Iris pigment epithelial cell (primary cell): Measurements from ENCODE around the gene NEURL4.
"Not testable (repeated sequence)": the region's sequence is repeated elsewhere in the genome, so short reads cannot be mapped to it uniquely, and the experiment has no call there.

Experiments
- DNase-seq: peaks from one replicate; pipeline ENCODE4 v3.0.0-alpha.2; 2011; ENCODE audit warnings: low read depth

The NEURL4 gene

GRCh38 chr17:7328840-7329373 lies at the start of gene NEURL4:
NEURL4 (minus strand) TSS chr17:7329335; CDS start chr17:7329312, 23 bp downstream.
- no peak for DNase-seq

DNA sequence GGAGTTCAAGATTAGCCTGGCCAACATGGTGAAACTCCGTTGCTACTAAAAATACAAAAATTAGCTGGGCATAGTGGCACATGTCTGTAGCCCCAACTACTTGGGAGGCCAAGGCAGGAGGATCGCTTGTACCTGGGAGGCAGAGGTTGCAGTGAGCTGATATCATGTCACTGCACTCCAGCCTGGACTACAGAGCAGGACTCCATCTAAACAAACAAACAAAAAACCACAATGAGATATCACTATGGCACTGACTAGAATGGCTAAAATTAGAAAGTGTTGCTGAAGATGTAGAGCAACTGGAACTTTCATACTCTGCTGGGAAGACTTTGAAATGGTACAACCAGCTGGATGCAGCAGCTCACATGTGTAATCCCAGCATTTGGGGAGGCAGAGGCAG lies 45.2 kb upstream of the NEURL4 start:
- DNase-seq = no peak

- no peak for DNase-seq
Observed at GRCh38 chr17:7370853-7371252, 41.7 kb upstream of the NEURL4 start.

GRCh38 chr17:7369825-7370224 lies 40.7 kb upstream of the NEURL4 start:
- no peak for DNase-seq

GRCh38 chr17:7368599-7368994 lies 39.5 kb upstream of the NEURL4 start:
- DNase-seq = not testable (repeated sequence)

DNA sequence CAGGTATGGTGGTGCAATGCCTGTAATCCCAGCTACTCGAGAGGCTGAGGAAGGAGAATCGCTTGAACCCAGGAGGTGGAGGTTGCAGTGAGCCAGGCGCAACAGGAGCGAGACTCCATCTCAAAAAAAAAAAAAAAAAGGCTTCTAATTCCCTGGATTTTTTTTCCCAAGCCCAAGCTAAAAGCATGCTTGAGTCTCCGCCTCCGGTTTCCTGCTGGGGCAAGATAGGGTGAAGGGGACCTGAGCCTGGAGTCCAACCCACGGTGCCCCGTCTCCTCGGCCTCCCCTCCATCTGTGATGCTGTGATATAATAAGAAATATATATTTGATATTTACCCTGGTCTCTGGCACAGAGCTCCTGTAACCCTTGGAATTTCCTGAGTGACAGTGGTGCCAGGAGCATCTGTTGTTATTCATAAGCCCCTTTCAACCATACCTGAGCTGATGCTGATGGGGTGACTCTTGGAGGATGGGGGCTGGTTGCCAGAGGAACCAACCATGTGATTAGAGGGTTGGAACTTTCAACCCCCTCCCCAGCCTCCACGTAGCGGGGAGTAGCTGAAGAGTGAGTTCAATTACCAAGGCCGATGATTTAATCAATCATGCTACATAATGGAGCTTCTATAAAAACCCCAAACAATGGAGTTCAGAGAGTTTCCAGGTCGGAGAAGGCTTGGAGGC lies 38.9 kb upstream of the NEURL4 start:
- no peak for DNase-seq

DNA sequence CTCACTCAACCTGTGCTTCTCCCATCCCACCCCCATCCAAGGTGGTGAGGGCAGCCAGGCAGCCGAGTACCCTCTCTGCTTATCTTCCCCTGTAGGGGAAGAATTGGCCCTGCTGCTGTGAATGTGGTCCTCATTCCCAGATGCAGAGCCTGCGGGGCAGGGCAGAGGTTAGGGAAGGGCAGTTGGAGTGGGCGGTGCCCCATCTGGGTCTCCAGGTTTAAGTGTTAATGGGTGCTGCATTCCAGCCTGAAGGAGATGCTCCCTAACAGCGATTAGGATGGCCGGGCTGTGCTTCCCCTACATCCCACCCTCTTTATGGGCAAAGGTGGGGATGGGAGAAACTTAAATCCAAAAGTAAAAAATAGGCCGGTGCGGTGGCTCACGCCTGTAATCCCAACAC lies 37.9 kb upstream of the NEURL4 start:
- DNase-seq = no peak

DNA sequence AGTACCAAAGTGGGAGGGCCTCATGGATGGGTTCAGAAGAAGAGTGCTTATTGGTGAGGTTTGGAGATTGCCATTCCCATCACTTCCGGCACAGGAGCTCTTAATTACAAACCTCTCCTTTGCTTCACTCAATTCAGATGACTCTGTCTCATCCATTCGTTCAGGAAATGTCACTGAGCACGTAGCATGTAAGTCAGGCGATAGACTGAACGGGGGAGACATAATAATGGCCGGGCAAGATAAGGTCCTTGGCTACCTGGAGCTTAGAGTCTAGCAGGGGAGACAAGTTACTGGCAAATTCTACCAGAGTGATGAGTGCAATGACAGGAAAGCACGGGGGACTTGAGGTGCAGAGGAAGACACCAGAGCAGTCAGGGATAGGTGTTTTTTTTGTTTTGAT lies 36.8 kb upstream of the NEURL4 start:
- not testable (repeated sequence) for DNase-seq

DNA sequence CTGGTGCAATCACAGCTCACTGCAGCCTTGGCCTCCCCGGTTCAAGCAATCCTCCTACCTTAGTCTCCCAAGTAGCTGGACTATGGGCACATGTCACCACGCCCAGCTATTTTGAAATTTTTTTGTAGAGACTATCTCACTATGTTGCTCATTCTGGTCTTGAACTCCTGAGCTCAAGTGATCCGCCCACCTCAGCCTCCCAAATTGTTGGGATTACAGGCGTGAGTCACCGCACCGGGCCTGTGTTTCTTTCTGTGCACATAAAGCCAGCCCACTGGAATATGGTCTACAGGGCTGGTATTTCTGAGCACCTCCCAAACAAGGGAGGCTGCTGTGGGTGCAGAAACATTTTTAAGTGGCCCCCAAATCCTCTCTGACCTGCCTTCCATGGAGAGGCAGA lies 34.2 kb upstream of the NEURL4 start:
- no peak for DNase-seq

GRCh38 chr17:7361906-7362305 lies 32.8 kb upstream of the NEURL4 start:
- DNase-seq = no peak

- no peak for DNase-seq
Observed at GRCh38 chr17:7357381-7357780, 28.2 kb upstream of the NEURL4 start.

DNA sequence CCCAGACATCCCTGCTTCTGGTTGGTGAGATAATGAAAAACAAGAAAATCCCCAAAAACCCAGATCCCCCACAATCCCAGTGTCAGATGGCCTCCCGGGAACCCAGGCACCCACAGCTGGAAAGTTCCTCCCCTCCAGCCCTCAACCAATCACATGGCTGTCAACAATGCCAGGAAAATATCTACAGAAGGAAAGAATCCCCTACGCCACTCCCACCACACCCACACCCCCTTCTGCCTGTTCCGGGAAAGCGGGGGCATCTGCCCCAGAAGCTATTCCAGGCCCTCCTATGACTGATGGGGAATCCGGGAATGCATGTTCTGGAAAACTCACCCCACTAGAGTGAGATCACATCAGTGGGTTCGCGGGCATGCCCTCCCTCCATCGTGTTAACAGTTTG lies 27.6 kb upstream of the NEURL4 start:
- no peak for DNase-seq

GRCh38 chr17:7356072-7356549 lies 27.0 kb upstream of the NEURL4 start:
- DNase-seq = peak; percentile 56

DNA sequence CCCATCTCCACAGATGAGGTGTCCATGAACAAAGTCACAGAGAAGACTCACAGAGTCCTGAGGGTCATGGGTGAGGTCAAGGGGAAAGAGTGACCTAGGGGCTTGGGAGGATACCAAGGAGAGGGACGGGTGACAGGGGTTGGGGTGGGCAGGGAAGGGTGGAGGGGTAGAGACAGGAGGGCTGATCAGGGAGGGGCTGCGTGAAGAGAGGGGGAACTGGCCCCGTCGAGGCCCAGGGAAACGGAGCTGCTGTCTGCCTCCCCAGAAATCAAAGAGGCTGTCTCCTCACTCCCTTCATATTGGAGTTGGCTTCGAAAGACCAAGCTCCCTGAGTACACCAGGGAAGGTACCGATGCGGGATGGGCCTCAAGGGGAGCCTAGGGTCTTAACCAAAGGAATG lies 26.4 kb upstream of the NEURL4 start:
- no peak for DNase-seq

GRCh38 chr17:7355053-7355452 lies 25.9 kb upstream of the NEURL4 start, which contains the start of gene TMEM95:
TMEM95 (plus strand) TSS chr17:7355156; CDS start chr17:7355205, 49 bp downstream.
- DNase-seq = no peak

DNA sequence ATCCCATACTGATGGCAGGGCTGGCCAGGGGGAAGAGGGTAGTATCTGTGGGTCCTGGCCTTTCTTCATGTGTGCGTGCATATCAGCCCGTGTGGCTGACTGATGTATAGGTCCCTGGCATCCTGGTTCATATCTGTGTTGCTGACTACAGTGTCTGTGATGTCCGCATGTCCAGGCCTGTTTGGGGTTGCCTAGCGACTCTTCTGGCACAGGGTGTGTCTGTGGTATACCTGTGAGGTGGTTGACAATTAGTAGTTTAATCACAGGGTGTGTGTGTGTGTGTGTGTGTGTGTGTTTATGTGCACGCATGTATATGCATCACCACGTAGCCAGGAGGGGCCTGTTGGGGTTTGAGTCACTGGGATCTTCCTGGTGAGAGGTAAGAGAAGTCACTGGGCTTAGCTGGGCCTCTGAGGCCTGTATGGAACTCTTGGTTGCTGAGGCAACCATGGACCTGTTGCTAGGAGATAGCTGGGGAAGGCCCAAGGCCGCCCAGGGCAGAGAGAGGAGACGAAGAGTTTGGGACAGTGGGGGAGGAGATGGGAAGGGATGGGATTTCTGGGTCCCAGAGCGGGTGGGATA lies 25.2 kb upstream of the NEURL4 start:
- DNase-seq = peak; percentile 76

DNA sequence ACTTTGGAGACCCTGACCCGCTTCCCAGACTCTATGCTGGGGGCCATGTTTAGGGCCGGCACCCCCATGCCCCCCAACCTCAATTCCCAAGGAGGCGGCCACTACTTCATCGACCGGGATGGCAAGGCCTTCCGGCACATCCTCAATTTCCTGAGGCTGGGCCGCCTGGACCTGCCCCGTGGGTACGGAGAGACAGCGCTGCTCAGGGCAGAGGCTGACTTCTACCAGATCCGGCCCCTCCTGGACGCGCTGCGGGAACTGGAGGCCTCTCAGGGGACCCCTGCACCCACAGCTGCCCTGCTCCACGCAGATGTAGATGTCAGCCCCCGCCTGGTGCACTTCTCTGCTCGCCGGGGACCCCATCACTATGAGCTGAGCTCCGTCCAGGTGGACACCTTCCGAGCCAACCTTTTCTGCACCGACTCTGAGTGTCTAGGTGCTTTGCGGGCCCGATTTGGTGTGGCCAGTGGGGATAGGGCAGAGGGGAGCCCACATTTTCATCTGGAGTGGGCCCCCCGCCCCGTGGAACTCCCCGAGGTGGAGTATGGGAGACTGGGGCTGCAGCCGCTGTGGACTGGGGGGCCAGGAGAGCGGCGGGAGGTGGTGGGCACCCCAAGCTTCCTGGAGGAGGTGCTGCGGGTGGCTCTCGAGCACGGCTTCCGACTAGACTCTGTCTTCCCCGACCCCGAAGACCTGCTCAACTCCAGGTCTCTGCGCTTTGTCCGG lies 23.9 kb upstream of the NEURL4 start:
- no peak for DNase-seq

- no peak for DNase-seq
Observed at GRCh38 chr17:7352503-7352889, 23.4 kb upstream of the NEURL4 start.

GRCh38 chr17:7351665-7352502 lies 22.7 kb upstream of the NEURL4 start, which contains the start of gene KCTD11:
KCTD11 (plus strand) TSS chr17:7352162.
- DNase-seq = peak; percentile 90

DNA sequence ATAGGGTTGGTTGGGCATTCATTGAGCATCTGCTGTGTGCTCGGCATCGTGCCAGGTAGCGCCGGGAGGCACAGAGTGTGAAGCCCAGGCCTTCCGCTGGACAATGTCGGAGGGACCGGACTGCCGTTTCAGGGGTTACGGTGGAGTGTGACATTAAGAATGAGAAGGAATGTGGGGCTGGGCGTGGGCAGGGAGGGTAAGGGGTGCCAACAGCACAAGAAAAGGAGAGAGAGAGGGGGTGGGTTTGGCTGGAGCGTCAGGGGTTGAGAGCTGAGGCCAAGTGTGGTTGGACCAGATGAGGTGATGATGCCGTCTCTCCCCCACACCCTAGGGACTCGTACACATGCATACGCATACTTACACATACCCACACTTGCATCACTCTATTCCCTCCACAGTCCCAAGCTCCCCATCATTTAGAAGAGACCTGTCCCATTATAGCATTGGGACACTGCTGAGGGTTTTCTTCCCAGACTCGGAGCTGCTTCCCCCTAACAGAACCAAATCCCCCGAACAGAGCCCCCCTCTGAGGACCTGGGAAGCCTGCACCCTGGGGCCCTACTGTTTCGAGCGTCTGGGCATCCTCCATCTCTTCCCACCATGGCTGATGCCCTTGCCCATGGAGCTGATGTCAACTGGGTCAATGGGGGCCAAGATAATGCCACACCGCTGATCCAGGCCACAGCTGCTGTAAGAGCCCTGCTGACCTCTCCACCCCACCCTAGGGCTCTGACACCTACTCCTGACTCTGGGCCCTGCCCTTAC lies 19.5 kb upstream of the NEURL4 start:
- DNase-seq = no peak
